HepG2 (cell line): Measurements from ENCODE around the gene SPATS2. TPM values are rescaled to one million over a fixed set of nuclear protein-coding genes. Genes with fewer than 3 reads are reported as not detected.

Experiments used
- ARHGAP35 ChIP-seq: sonication (generic); formaldehyde crosslinking; IDR thresholded peaks from 2 replicates; pipeline ENCODE4 v1.9.0; 2022; ENCODE audit warnings: mild to moderate bottlenecking, inconsistent platforms, moderate library complexity, missing genetic modification reagents, borderline replicate concordance
- KDM3A ChIP-seq: IDR thresholded peaks from 2 replicates; pipeline ENCODE4 v1.6.1; 2018; ENCODE audit warnings: low read depth, missing compliant biosample characterization
- MBD4 ChIP-seq: IDR thresholded peaks from 2 replicates; pipeline ENCODE4 v1.6.1; 2012; ENCODE audit warnings: low read length, inconsistent platforms, borderline replicate concordance
- RAD51 ChIP-seq: fragments of 450-650 bp; IDR thresholded peaks from 2 replicates; pipeline ENCODE4 v1.6.1; 2016; ENCODE audit warnings: borderline replicate concordance
- TMF1 ChIP-seq: sonication (generic); formaldehyde crosslinking; IDR thresholded peaks from 2 replicates; pipeline ENCODE4 v1.8.1; 2022; ENCODE audit warnings: low read depth, missing genetic modification reagents
- ZNF30 ChIP-seq: sonication (generic); formaldehyde crosslinking; IDR thresholded peaks from 2 replicates; pipeline ENCODE4 v1.5.0; 2020; ENCODE audit warnings: mild to moderate bottlenecking, missing genetic modification reagents
- ZNF678 ChIP-seq: sonication (generic); formaldehyde crosslinking; IDR thresholded peaks from 2 replicates; pipeline ENCODE4 v1.4.0; 2020; ENCODE audit warnings: mild to moderate bottlenecking, missing genetic modification reagents
- ZZZ3 ChIP-seq: sonication (generic); formaldehyde crosslinking; IDR thresholded peaks from 2 replicates; pipeline ENCODE4 v1.4.0; 2020; ENCODE audit warnings: missing genetic modification reagents, mild to moderate bottlenecking, borderline replicate concordance
- polyA plus RNA-seq, 8 experiments: library from polyadenylated mRNA; depleted of rRNA in 3 of 8; stranded (reverse) in 7 of 8; unstranded in 1 of 8; fragments of >200 nt; fragmentation: Illumina TruSeq in 4 of 8; extraction: Trizol in 4 of 8; gene quantifications; 2 replicates each; pipeline versions ENCODE4 v1.2.1 to v1.2.3, GENCODE V29; 2011 to 2016; ENCODE audit warnings: low read depth in 4 of 8, missing spikeins in 1 of 8, mixed read lengths in 1 of 8; ENCODE audit not compliant: insufficient read depth in 1 of 8
- total RNA-seq, 5 experiments: library from RNA; depleted of rRNA; stranded (reverse); fragments of >200 nt; fragmentation: Illumina TruSeq; extraction: Trizol; gene quantifications; 2 replicates each; pipeline ENCODE4 v1.2.3, GENCODE V29; 2016; ENCODE audit warnings: low read depth in 1 of 5
- TF ChIP-seq, protein P1 (sequence below): sonication (generic); formaldehyde crosslinking; conservative IDR thresholded peaks from 2 replicates; pipeline ENCODE4 v1.4.0; 2020; ENCODE audit warnings: mild to moderate bottlenecking, missing genetic modification reagents, moderate library complexity
- TF ChIP-seq, protein P2 (sequence below): sonication (generic); formaldehyde crosslinking; IDR thresholded peaks from 2 replicates; pipeline ENCODE4 v1.8.1; 2023; ENCODE audit warnings: mild to moderate bottlenecking, missing genetic modification reagents
- TF ChIP-seq, protein P3 (sequence below): sonication (generic); formaldehyde crosslinking; IDR thresholded peaks from 2 replicates; pipeline ENCODE4 v1.8.0; 2022; ENCODE audit warnings: mild to moderate bottlenecking, missing genetic modification reagents, moderate library complexity
- TF ChIP-seq, protein P4 (sequence below), 2 experiments: sonication (generic) in 1 of 2; formaldehyde crosslinking in 1 of 2; IDR thresholded peaks; 2 replicates each; pipeline versions ENCODE4 v1.5.1 to v1.6.1; 2011 to 2020; ENCODE audit warnings: borderline replicate concordance in 1 of 2, low read depth in 1 of 2, low read length in 1 of 2, mild to moderate bottlenecking in 1 of 2, missing genetic modification reagents in 1 of 2, moderate library complexity in 1 of 2
- TF ChIP-seq, protein P5 (sequence below), 2 experiments: sonication (generic) in 1 of 2; formaldehyde crosslinking in 1 of 2; IDR thresholded peaks; 2 replicates each; pipeline versions ENCODE4 v1.4.0 to v1.6.1; 2016 to 2020; ENCODE audit warnings: borderline replicate concordance in 1 of 2, low read depth in 1 of 2, mild to moderate bottlenecking in 1 of 2, missing genetic modification reagents in 1 of 2

The SPATS2 gene
- total and polyA plus RNA-seq, 2 of the 13 experiments (the other 11 are each of a cell fraction or from before 2014, with no cell fraction given), result 19.3 to 28.1 TPM

DNA sequence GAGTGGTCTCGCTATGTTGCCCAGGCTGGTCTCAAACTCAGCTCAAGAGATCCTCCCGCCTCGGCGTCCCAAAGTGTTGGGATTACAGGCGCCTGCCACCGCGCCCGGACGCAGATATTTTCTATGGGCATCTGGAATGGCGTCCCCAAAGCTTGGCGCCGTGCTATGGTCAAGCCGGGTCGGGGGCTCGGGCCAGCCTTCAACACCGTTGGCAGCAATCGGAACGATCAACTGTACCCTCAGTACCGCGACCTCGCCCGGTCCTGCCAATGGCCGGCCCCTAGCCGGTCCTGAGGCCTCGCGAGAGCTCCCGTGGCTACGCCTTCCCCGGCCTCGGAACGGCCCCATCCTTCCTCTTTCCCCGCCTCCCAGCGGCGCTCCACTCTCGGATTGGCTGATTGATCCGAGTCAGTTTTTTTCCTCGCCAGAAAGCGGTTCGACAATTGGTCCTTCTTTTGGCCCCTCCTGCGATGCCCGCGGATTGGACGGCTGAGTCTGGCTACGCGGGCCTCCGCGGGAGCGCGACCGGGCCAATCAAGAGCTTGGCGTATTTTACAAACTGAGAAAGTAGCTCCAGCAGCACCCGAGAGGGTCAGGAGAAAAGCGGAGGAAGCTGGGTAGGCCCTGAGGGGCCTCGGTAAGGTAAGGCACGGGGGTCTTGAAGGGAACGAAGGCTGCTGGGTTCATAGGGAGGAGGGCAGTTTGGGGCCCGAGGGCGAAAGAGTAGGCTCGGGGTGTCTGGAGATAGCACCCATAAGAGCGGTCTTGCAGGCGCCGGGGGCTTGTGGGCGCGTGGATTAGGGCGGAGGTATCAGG lies 44.3 kb upstream of the SPATS2 start, which contains the start of gene TROAP (continued):
- TF ChIP-seq, protein P1, sequence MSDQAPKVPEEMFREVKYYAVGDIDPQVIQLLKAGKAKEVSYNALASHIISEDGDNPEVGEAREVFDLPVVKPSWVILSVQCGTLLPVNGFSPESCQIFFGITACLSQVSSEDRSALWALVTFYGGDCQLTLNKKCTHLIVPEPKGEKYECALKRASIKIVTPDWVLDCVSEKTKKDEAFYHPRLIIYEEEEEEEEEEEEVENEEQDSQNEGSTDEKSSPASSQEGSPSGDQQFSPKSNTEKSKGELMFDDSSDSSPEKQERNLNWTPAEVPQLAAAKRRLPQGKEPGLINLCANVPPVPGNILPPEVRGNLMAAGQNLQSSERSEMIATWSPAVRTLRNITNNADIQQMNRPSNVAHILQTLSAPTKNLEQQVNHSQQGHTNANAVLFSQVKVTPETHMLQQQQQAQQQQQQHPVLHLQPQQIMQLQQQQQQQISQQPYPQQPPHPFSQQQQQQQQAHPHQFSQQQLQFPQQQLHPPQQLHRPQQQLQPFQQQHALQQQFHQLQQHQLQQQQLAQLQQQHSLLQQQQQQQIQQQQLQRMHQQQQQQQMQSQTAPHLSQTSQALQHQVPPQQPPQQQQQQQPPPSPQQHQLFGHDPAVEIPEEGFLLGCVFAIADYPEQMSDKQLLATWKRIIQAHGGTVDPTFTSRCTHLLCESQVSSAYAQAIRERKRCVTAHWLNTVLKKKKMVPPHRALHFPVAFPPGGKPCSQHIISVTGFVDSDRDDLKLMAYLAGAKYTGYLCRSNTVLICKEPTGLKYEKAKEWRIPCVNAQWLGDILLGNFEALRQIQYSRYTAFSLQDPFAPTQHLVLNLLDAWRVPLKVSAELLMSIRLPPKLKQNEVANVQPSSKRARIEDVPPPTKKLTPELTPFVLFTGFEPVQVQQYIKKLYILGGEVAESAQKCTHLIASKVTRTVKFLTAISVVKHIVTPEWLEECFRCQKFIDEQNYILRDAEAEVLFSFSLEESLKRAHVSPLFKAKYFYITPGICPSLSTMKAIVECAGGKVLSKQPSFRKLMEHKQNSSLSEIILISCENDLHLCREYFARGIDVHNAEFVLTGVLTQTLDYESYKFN, result 0 out of 2 replicates have a peak, but pooled peaks have one; percentile 23
- TF ChIP-seq, protein P2, sequence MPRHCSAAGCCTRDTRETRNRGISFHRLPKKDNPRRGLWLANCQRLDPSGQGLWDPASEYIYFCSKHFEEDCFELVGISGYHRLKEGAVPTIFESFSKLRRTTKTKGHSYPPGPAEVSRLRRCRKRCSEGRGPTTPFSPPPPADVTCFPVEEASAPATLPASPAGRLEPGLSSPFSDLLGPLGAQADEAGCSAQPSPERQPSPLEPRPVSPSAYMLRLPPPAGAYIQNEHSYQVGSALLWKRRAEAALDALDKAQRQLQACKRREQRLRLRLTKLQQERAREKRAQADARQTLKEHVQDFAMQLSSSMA (CRISPR knock-in tag), result no peak
- TF ChIP-seq ZZZ3 (CRISPR knock-in tag) (no peak), MBD4 (no peak), KDM3A (CRISPR knock-in tag) (no peak), ZNF678 (CRISPR knock-in tag) (no peak), RAD51 (no peak), ARHGAP35 (CRISPR knock-in tag) (no peak), ZNF30 (CRISPR knock-in tag) (no peak), TMF1 (CRISPR knock-in tag) (no peak)
- TF ChIP-seq, protein P3, sequence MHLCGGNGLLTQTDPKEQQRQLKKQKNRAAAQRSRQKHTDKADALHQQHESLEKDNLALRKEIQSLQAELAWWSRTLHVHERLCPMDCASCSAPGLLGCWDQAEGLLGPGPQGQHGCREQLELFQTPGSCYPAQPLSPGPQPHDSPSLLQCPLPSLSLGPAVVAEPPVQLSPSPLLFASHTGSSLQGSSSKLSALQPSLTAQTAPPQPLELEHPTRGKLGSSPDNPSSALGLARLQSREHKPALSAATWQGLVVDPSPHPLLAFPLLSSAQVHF (CRISPR knock-in tag), result no peak
- TF ChIP-seq, protein P4, sequence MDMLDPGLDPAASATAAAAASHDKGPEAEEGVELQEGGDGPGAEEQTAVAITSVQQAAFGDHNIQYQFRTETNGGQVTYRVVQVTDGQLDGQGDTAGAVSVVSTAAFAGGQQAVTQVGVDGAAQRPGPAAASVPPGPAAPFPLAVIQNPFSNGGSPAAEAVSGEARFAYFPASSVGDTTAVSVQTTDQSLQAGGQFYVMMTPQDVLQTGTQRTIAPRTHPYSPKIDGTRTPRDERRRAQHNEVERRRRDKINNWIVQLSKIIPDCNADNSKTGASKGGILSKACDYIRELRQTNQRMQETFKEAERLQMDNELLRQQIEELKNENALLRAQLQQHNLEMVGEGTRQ (IDR thresholded peaks at IDR 0.05; ENCODE audit: low read depth, low read length), result no peak
- TF ChIP-seq, protein P4 (CRISPR knock-in tag; IDR thresholded peaks at IDR 0.05; ENCODE audit: borderline replicate concordance), result no peak; the same call in 1 of the 2 replicates
- TF ChIP-seq, protein P5, sequence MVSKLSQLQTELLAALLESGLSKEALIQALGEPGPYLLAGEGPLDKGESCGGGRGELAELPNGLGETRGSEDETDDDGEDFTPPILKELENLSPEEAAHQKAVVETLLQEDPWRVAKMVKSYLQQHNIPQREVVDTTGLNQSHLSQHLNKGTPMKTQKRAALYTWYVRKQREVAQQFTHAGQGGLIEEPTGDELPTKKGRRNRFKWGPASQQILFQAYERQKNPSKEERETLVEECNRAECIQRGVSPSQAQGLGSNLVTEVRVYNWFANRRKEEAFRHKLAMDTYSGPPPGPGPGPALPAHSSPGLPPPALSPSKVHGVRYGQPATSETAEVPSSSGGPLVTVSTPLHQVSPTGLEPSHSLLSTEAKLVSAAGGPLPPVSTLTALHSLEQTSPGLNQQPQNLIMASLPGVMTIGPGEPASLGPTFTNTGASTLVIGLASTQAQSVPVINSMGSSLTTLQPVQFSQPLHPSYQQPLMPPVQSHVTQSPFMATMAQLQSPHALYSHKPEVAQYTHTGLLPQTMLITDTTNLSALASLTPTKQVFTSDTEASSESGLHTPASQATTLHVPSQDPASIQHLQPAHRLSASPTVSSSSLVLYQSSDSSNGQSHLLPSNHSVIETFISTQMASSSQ (IDR thresholded peaks at IDR 0.05; ENCODE audit: low read depth), result no peak
- TF ChIP-seq, protein P5 (CRISPR knock-in tag; IDR thresholded peaks at IDR 0.05; ENCODE audit: borderline replicate concordance), result no peak; the same call in 1 of the 2 replicates
